ENCODE measurements around the gene KLHDC4. TPM values are rescaled to one million over a fixed set of nuclear protein-coding genes. Genes with fewer than 3 reads are reported as not detected.

The KLHDC4 gene
- total RNA-seq, 1 experiment from 2014 or later = 117 TPM

GRCh38 chr16:87706278-87707000, 59.3 kb downstream of the KLHDC4 start:
- no peaks in the 10 kb centered on the region for H3K9me3 ChIP-seq
- TF ChIP-seq CTCF (IDR thresholded peaks at IDR 0.05; ENCODE audit: insufficient read depth in 1 of 2, low read depth in 1 of 2, low read length in 1 of 2, severe bottlenecking in 1 of 2, unreplicated experiment in 1 of 2) = no peak
- no peak overlapping the region for H3K27ac Mint-ChIP-seq (ENCODE audit: unreplicated experiment)
- no peaks in the 10 kb centered on the region for H3K4me1 Mint-ChIP-seq (ENCODE audit: low read depth, unreplicated experiment)
- CTCF ChIA-PET = interaction anchor here (0.5 to 1.3 kb wide), 3 partner anchors 15 to 222 kb away, joined by 3 to 4 read pairs (median 3); no protein-coding TSS in a partner anchor
- POLR2A ChIA-PET = no interaction called here
- no peak overlapping the region for H3K4me3 ChIP-seq (ENCODE audit: low read depth, low read length)
- DNase-seq = no peak
- no peaks in the 10 kb centered on the region for H3K4me1 ChIP-seq
- no TSS peak for BruUV-seq (replicated peaks)
- no peaks in the 10 kb centered on the region for H3K27me3 Mint-ChIP-seq (ENCODE audit: insufficient read depth, unreplicated experiment)
- no peaks in the 10 kb centered on the region for H3K9me3 Mint-ChIP-seq (ENCODE audit: unreplicated experiment)
- H3K27me3 ChIP-seq (replicated peaks; ENCODE audit: control insufficient read depth, insufficient read depth, low read length) = no peaks in the 10 kb centered on the region
- intact Hi-C loops (cut with micrococcal nuclease; ENCODE audit: unreplicated experiment) = no loop called here
- H3K36me3 ChIP-seq (ENCODE audit: control insufficient read depth, insufficient read depth, low read length) = peaks cover 1% of the 10 kb centered on the region
- no peak overlapping the region for H3K4me3 Mint-ChIP-seq (ENCODE audit: unreplicated experiment)
- peaks cover 46% of the 10 kb centered on the region for H3K36me3 Mint-ChIP-seq (ENCODE audit: insufficient read depth, unreplicated experiment)

- Histone ChIP-seq H3K4me1 (no peaks in the 10 kb centered on the region), H3K9me3 (no peaks in the 10 kb centered on the region), H3K27me3 (replicated peaks; ENCODE audit: control insufficient read depth, insufficient read depth, low read length) (no peaks in the 10 kb centered on the region), H3K4me3 (ENCODE audit: low read depth, low read length) (no peak overlapping the region), H3K36me3 (ENCODE audit: control insufficient read depth, insufficient read depth, low read length) (peaks cover 1% of the 10 kb centered on the region)
- DNase-seq = no peak
- H3K36me3 Mint-ChIP-seq (ENCODE audit: insufficient read depth, unreplicated experiment) = peaks cover 43% of the 10 kb centered on the region
- ChIA-PET POLR2A (interaction anchor here (0.6 kb wide), 1 partner anchor 322 kb away, joined by 3 read pairs; no protein-coding TSS in a partner anchor), CTCF (interaction anchor here (0.7 to 1.3 kb wide), 2 partner anchors 14 to 36 kb away, joined by 3 to 4 read pairs; no protein-coding TSS in a partner anchor)
- H3K4me3 Mint-ChIP-seq (ENCODE audit: unreplicated experiment) = no peak overlapping the region
- BruUV-seq (replicated peaks) = no TSS peak
- H3K9me3 Mint-ChIP-seq (ENCODE audit: unreplicated experiment) = no peaks in the 10 kb centered on the region
- intact Hi-C loops (cut with micrococcal nuclease; ENCODE audit: unreplicated experiment) = no loop called here
- no peaks in the 10 kb centered on the region for H3K27me3 Mint-ChIP-seq (ENCODE audit: insufficient read depth, unreplicated experiment)
- TF ChIP-seq CTCF (IDR thresholded peaks at IDR 0.05; ENCODE audit: insufficient read depth in 1 of 2, low read depth in 1 of 2, low read length in 1 of 2, severe bottlenecking in 1 of 2, unreplicated experiment in 1 of 2) = no peak
- no peak overlapping the region for H3K27ac Mint-ChIP-seq (ENCODE audit: unreplicated experiment)
- H3K4me1 Mint-ChIP-seq (ENCODE audit: low read depth, unreplicated experiment) = no peaks in the 10 kb centered on the region
Observed at GRCh38 chr16:87705771-87706277, 60.0 kb downstream of the KLHDC4 start.

GRCh38 chr16:87704754-87705353, 60.9 kb downstream of the KLHDC4 start:
- H3K9me3 ChIP-seq = no peaks in the 10 kb centered on the region
- no peak overlapping the region for H3K4me3 Mint-ChIP-seq (ENCODE audit: unreplicated experiment)
- POLR2A ChIA-PET = no interaction called here
- no peaks in the 10 kb centered on the region for H3K4me1 ChIP-seq
- H3K4me3 ChIP-seq (ENCODE audit: low read depth, low read length) = no peak overlapping the region
- no peaks in the 10 kb centered on the region for H3K4me1 Mint-ChIP-seq (ENCODE audit: low read depth, unreplicated experiment)
- no peak overlapping the region for H3K27ac Mint-ChIP-seq (ENCODE audit: unreplicated experiment)
- no peak for TF ChIP-seq CTCF (IDR thresholded peaks at IDR 0.05; ENCODE audit: insufficient read depth in 1 of 2, low read depth in 1 of 2, low read length in 1 of 2, severe bottlenecking in 1 of 2, unreplicated experiment in 1 of 2)
- BruUV-seq (replicated peaks) = no TSS peak
- DNase-seq = no peak
- peaks cover 1% of the 10 kb centered on the region for H3K36me3 ChIP-seq (ENCODE audit: control insufficient read depth, insufficient read depth, low read length)
- no peaks in the 10 kb centered on the region for H3K27me3 ChIP-seq (replicated peaks; ENCODE audit: control insufficient read depth, insufficient read depth, low read length)
- H3K27me3 Mint-ChIP-seq (ENCODE audit: insufficient read depth, unreplicated experiment) = no peaks in the 10 kb centered on the region
- CTCF ChIA-PET = interaction anchor here (0.6 to 1.3 kb wide), 2 partner anchors 13 to 89 kb away, joined by 3 to 4 read pairs; no protein-coding TSS in a partner anchor
- H3K9me3 Mint-ChIP-seq (ENCODE audit: unreplicated experiment) = no peaks in the 10 kb centered on the region
- peaks cover 38% of the 10 kb centered on the region for H3K36me3 Mint-ChIP-seq (ENCODE audit: insufficient read depth, unreplicated experiment)
- intact Hi-C loops (cut with micrococcal nuclease; ENCODE audit: unreplicated experiment) = no loop called here

Measured in Caco-2 (cell line).